Activated CD8-positive, alpha-beta T cell treated with anti-CD3 and anti-CD28 coated beads for 36 hours (primary cell): ENCODE measurements around the gene FRS2. TPM values are rescaled to one million over a fixed set of nuclear protein-coding genes. Genes with fewer than 3 reads are reported as not detected.

Experiments used
- ATAC-seq: fragments of 200-7000 bp; cut with Tn5 transposase; one replicate; pipeline ENCODE4 v1.10.0; 2021; ENCODE audit warnings: mild to moderate bottlenecking, moderate library complexity
- CTCF ChIA-PET: fragments of 350-600 bp; sonication (Branson Sonifier 250); formaldehyde crosslinking; loops from one replicate; lab custom pipeline; 2021; ENCODE audit warnings: antibody characterized with exemption; lab: Charles Lee
- POLR2A ChIA-PET: fragments of 350-600 bp; sonication (Branson Sonifier 250); formaldehyde crosslinking; loops from one replicate; lab custom pipeline; 2021; ENCODE audit warnings: antibody characterized with exemption; lab: Charles Lee
- DNase-seq: peaks from one replicate; pipeline ENCODE4 v3.0.0-alpha.2; 2020
- H3K27ac Mint-ChIP-seq: one replicate; pipeline ENCODE4 v1.8.0; 2021; ENCODE audit warnings: mild to moderate bottlenecking, mixed read lengths
- H3K27me3 Mint-ChIP-seq: one replicate; pipeline ENCODE4 v1.8.0; 2021; ENCODE audit warnings: mixed read lengths
- H3K36me3 Mint-ChIP-seq: one replicate; pipeline ENCODE4 v1.8.0; 2021; ENCODE audit warnings: low read depth, mixed read lengths
- H3K4me1 Mint-ChIP-seq: one replicate; pipeline ENCODE4 v1.8.0; 2021; ENCODE audit warnings: low read depth, mixed read lengths
- H3K4me3 Mint-ChIP-seq: one replicate; pipeline ENCODE4 v1.8.0; 2021; ENCODE audit warnings: mild to moderate bottlenecking, moderate library complexity, mixed read lengths
- H3K9me3 Mint-ChIP-seq: one replicate; pipeline ENCODE4 v1.8.0; 2021; ENCODE audit warnings: mixed read lengths
- CTCF ChIP-seq: fragments of 200-600 bp; IDR thresholded peaks from one replicate; pipeline ENCODE4 v1.8.0; 2022; ENCODE audit warnings: antibody characterized with exemption, mild to moderate bottlenecking
- intact Hi-C: fragments of 100-400 bp; cut with micrococcal nuclease; formaldehyde crosslinking; loops from one replicate; pipeline ENCODE4 v1.10.0; 2022
- total RNA-seq, 2 experiments: library from RNA; stranded (reverse); gene quantifications; one replicate each; pipeline ENCODE4 v1.2.3, GENCODE V29; 2021

The FRS2 gene
- total RNA-seq, 2 experiments from 2014 or later, result 8.3 to 10.5 TPM

DNA sequence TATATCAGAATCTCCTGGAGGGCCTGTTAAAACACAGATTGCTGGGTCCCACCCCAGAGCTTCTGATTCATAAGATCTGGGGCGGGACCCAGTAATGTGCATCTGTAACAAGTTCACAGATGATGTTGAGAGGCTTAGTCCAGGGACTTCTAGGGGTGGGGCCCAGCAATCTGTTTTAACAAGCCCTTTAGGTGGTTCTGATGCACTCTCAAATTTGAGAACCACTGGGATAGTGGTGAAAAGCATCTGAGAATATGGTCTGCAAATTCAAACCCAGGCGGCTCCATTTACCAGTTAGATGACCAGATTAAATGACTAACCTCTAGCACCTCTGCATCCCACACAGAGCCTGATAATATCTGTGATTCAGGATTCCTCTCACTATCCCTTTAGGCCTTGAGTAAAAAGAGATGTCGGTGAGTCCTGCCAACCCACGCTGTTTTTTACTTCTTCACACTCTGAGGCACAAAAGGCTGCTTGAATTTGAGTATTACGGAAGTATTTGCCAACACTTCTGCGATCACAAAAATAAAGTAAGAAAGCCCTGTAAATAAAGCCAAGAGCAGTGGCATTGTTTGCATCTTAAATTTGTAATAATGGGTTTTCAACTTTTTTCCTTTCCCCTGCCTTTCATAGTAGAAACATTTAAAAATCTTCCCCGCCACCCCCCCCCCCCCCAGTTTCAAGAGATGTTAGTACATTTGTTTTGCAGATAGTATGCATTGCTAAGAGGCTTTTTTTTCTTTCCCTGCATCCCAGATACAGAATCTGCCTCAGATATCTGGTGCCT lies 1.8 kb upstream of the FRS2 start:
- DNase-seq (peak; percentile 11), ATAC-seq (no peak)
- Mint-ChIP-seq H3K9me3 (no peaks in the 10 kb centered on the region), H3K27ac (no peak overlapping the region), H3K27me3 (no peaks in the 10 kb centered on the region), H3K4me3 (no peak overlapping the region), H3K36me3 (no peaks in the 10 kb centered on the region), H3K4me1 (peaks cover 22% of the 10 kb centered on the region)
- no peak for TF ChIP-seq CTCF
- intact Hi-C loops, result no loop called here
- ChIA-PET CTCF (no interaction called here), POLR2A (no interaction called here)

- POLR2A ChIA-PET, result interaction anchor here (0.8 to 1.6 kb wide), 4 partner anchors 12 to 116 kb away, joined by 3 to 10 read pairs (median 5); partner anchors contain the start of gene CCT2
- intact Hi-C loops, result no loop called here
- no peak for ATAC-seq
Observed at GRCh38 chr12:69469854-69470188, 367 bp upstream of the FRS2 start.

GRCh38 chr12:69471076-69471430 lies 865 bp downstream of the FRS2 start:
- intact Hi-C loops, result no loop called here
- no peaks in the 10 kb centered on the region for H3K9me3 Mint-ChIP-seq

More at GRCh38 chr12:69469854-69470188, 367 bp upstream of the FRS2 start:
- TF ChIP-seq CTCF, result no peak
- H3K9me3 Mint-ChIP-seq, result no peaks in the 10 kb centered on the region
- DNase-seq, result no peak
- CTCF ChIA-PET, result interaction anchor here (0.9 to 2.4 kb wide), 6 partner anchors 27 to 116 kb away, joined by 3 to 21 read pairs (median 4); no protein-coding TSS in a partner anchor
- H3K27me3 Mint-ChIP-seq, result no peaks in the 10 kb centered on the region
- H3K27ac Mint-ChIP-seq, result peak overlapping the region; percentile 98
- no peaks in the 10 kb centered on the region for H3K36me3 Mint-ChIP-seq
- peaks cover 32% of the 10 kb centered on the region for H3K4me1 Mint-ChIP-seq
- peak overlapping the region; percentile 96 for H3K4me3 Mint-ChIP-seq

DNA sequence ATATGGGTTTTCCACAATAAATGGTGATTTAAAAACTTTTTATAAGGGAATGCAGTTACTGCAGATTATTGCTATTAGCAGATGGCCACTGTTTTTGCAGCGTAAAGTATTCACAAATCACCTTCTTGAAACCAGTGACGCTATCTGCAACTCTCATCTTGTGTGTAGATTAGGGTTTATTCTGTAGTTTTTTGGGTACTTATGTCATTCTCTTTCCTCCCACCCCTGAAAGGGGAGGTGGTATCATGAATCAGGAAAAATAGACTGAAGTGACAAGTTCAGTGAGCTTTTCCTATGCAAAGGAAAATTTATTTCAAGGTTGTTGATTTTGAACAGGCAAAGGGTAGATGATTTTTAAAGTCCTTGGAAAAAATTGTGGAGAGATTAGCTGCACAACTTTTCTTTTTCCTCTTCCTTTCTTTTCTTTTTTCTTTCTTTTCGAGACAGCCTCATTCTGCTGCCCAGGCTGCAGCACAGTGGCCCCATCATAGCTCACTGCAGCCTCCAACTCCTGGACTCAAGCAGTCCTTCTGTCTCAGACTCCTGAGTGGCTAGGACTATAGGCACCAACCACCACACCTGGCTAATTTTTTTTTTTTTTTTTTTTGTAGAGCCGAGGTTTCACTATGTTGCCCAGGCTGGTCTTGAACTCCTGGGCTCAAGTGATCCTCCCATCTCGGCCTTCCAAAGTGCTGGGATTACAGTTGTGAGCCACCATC lies 1.6 kb downstream of the FRS2 start:
- no peak overlapping the region for H3K27ac Mint-ChIP-seq
- no peak for DNase-seq
- intact Hi-C loops, result no loop called here
- ATAC-seq, result no peak
- CTCF ChIA-PET, result interaction anchor here (0.9 to 1.0 kb wide), 2 partner anchors 10 to 99 kb away, joined by 3 to 4 read pairs; no protein-coding TSS in a partner anchor
- TF ChIP-seq CTCF, result no peak
- H3K9me3 Mint-ChIP-seq, result no peaks in the 10 kb centered on the region
- no peaks in the 10 kb centered on the region for H3K36me3 Mint-ChIP-seq
- peaks cover 46% of the 10 kb centered on the region for H3K4me1 Mint-ChIP-seq
- H3K4me3 Mint-ChIP-seq, result peak overlapping the region; percentile 96
- H3K27me3 Mint-ChIP-seq, result no peaks in the 10 kb centered on the region
- POLR2A ChIA-PET, result no interaction called here

More at GRCh38 chr12:69471076-69471430, 865 bp downstream of the FRS2 start:
- Mint-ChIP-seq H3K27me3 (no peaks in the 10 kb centered on the region), H3K4me1 (peaks cover 43% of the 10 kb centered on the region), H3K27ac (peak overlapping the region; percentile 98), H3K36me3 (no peaks in the 10 kb centered on the region), H3K4me3 (peak overlapping the region; percentile 96)
- ATAC-seq, result no peak
- POLR2A ChIA-PET, result interaction anchor here (1.0 to 1.6 kb wide), 3 partner anchors 10 to 115 kb away, joined by 3 to 10 read pairs (median 7); partner anchors contain the start of gene CCT2
- CTCF ChIA-PET, result interaction anchor here (0.9 to 2.4 kb wide), 8 partner anchors 25 to 113 kb away, joined by 3 to 21 read pairs (median 4); no protein-coding TSS in a partner anchor
- peak; percentile 5 for DNase-seq
- no peak for TF ChIP-seq CTCF
